Tibial nerve (tissue), 4 donors: ENCODE results near the gene DDX53. TPM values are rescaled to one million over a fixed set of nuclear protein-coding genes. Genes with fewer than 3 reads are reported as not detected.

Experiments
- DNase-seq, 2 donors: peaks; one replicate each; pipeline ENCODE4 v3.0.0-alpha.2; 2019; ENCODE audit warnings: low spot score in 2 of 2
- H3K27ac ChIP-seq, 4 donors: fragments of 200-600 bp; sonication (generic) in 3 of 4; one replicate each; pipeline ENCODE4 v1.5.1; 2017 to 2019; ENCODE audit warnings: mild to moderate bottlenecking in 1 of 4
- H3K27me3 ChIP-seq, 2 donors: fragments of 200-600 bp; sonication (generic) in 1 of 2; one replicate each; pipeline versions ENCODE4 v1.5.1 to v1.6.0; 2017 to 2019
- H3K36me3 ChIP-seq, 3 donors: fragments of 200-600 bp; sonication (generic); one replicate each; pipeline ENCODE4 v1.5.1; 2018 to 2019
- H3K4me1 ChIP-seq, 4 donors: fragments of 200-600 bp; sonication (generic) in 3 of 4; one replicate each; pipeline ENCODE4 v1.5.1; 2017 to 2019
- H3K4me3 ChIP-seq, 4 donors: fragments of 200-600 bp; sonication (generic) in 3 of 4; one replicate each; pipeline ENCODE4 v1.5.1; 2017 to 2019; ENCODE audit warnings: mild to moderate bottlenecking in 1 of 4, moderate library complexity in 1 of 4
- H3K9me3 ChIP-seq, 4 donors: fragments of 200-600 bp; sonication (generic) in 3 of 4; one replicate each; pipeline ENCODE4 v1.5.1; 2017 to 2019
- EP300 ChIP-seq, 2 donors: sonication (generic); formaldehyde crosslinking; IDR thresholded peaks; one replicate each; pipeline ENCODE4 v1.6.1; 2017; ENCODE audit warnings: antibody characterized with exemption in 2 of 2, mild to moderate bottlenecking in 1 of 2
- POLR2A ChIP-seq, 2 donors: fragments of 450-650 bp; IDR thresholded peaks; one replicate each; pipeline ENCODE4 v1.6.1; 2017; ENCODE audit warnings: antibody characterized with exemption in 2 of 2, mild to moderate bottlenecking in 2 of 2, moderate library complexity in 2 of 2
- WGBS, 2 donors: methylation state at CpG; one replicate each; pipeline ENCODE4 v1.1.5; 2018; 5-methylcytosine and 5-hydroxymethylcytosine counted together
- total RNA-seq, 4 donors: library from RNA; depleted of rRNA; stranded (reverse); fragments of >200 nt; gene quantifications; one replicate each; pipeline ENCODE4 v1.1.0, GENCODE V29; 2016
- TF ChIP-seq, protein P1 (sequence below), 5 experiments: fragments of 200-600 bp in 3 of 5; fragments of 450-650 bp in 2 of 5; sonication (generic) in 3 of 5; IDR thresholded peaks; one replicate each; pipeline ENCODE4 v1.5.1; 2016 to 2019; ENCODE audit warnings: antibody characterized with exemption in 5 of 5, mild to moderate bottlenecking in 3 of 5, moderate library complexity in 2 of 5

The DDX53 gene
- total RNA-seq, 4 donors from 2014 or later = not detected

DNA sequence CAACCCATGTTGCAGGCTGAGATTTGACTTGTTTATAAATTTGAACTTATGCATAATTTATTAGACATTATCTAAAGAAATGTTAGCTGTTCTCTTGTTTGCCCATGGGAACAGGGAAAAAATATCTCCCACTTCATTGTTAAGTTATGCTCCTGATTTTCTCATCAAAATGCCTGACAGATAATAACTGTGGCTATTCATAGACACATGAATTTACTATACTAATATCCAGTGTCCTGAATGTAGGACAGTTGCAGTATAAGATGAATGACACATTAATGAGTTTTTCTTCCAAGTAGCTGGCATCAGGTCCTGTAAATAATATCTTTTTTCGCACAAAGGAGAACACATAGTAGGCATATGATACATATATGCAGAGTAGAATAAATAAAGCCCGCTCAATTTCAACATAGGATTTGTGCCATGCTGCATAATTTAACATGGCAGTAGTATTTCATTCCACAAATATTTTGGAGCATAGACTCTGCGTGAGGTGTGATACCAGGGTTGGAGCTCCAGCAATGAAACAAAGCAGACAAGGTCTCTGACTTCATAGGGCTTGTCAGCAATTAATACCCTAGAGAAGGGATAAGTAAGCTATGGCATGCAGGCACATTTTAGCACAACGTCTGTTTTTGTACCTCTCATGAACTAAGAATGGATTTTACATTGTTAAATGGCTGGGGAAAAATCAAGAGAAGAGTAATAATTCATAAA is 40.4 kb upstream of the DDX53 start:
- Histone ChIP-seq H3K36me3 (no peaks in the 10 kb centered on the region), H3K27ac (no peak overlapping the region), H3K9me3 (no peaks in the 10 kb centered on the region), H3K27me3 (no peaks in the 10 kb centered on the region), H3K4me3 (no peak overlapping the region), H3K4me1 (no peaks in the 10 kb centered on the region)
- TF ChIP-seq, protein P1, sequence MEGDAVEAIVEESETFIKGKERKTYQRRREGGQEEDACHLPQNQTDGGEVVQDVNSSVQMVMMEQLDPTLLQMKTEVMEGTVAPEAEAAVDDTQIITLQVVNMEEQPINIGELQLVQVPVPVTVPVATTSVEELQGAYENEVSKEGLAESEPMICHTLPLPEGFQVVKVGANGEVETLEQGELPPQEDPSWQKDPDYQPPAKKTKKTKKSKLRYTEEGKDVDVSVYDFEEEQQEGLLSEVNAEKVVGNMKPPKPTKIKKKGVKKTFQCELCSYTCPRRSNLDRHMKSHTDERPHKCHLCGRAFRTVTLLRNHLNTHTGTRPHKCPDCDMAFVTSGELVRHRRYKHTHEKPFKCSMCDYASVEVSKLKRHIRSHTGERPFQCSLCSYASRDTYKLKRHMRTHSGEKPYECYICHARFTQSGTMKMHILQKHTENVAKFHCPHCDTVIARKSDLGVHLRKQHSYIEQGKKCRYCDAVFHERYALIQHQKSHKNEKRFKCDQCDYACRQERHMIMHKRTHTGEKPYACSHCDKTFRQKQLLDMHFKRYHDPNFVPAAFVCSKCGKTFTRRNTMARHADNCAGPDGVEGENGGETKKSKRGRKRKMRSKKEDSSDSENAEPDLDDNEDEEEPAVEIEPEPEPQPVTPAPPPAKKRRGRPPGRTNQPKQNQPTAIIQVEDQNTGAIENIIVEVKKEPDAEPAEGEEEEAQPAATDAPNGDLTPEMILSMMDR (IDR thresholded peaks at IDR 0.05) = no peak
- TF ChIP-seq POLR2A (IDR thresholded peaks at IDR 0.05) = no peak
- 72 to 79% methylated on average over 4 of the region's 4 CpGs for WGBS, 2 donors
- DNase-seq = no peak

DNA sequence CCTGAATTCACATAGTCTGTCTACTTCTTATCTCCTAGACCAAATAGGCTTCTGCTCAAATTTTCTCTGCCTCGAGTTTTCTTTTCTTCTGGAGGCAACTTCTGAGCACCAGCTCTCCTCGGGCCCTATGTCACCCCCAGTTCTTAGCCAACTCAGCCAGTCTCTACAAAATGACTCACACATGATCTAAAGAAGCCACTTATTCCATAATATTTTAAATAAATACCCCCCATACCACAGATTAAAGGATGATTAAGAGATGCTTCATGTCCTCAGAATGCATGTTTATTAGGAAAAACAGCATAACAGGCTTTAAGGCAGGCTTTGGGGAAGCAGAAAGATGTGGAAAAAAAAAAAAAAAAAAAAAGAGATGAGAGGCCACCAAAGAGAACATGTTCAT is 36.6 kb upstream of the DDX53 start:
- H3K9me3 ChIP-seq = no peaks in the 10 kb centered on the region
- 73 to 88% methylated on average over 2 of the region's 2 CpGs for WGBS, 2 donors
- H3K36me3 ChIP-seq = no peaks in the 10 kb centered on the region
- no peaks in the 10 kb centered on the region for H3K27me3 ChIP-seq
- no peak overlapping the region for H3K4me3 ChIP-seq
- no peak overlapping the region for H3K27ac ChIP-seq
- TF ChIP-seq EP300 (IDR thresholded peaks at IDR 0.05) (no peak), POLR2A (IDR thresholded peaks at IDR 0.05) (no peak)
- TF ChIP-seq, protein P1 (IDR thresholded peaks at IDR 0.05) = no peak
- H3K4me1 ChIP-seq = no peaks in the 10 kb centered on the region
- DNase-seq = no peak

GRCh38 chrX:22968494-22968893 is 31.3 kb upstream of the DDX53 start:
- TF ChIP-seq EP300 (IDR thresholded peaks at IDR 0.05) (no peak), POLR2A (IDR thresholded peaks at IDR 0.05) (no peak)
- TF ChIP-seq, protein P1 (IDR thresholded peaks at IDR 0.05) = no peak
- H3K9me3 ChIP-seq = no peaks in the 10 kb centered on the region
- H3K4me3 ChIP-seq = no peak overlapping the region
- H3K4me1 ChIP-seq = no peaks in the 10 kb centered on the region
- no peak for DNase-seq
- no peaks in the 10 kb centered on the region for H3K27me3 ChIP-seq
- H3K36me3 ChIP-seq = no peaks in the 10 kb centered on the region
- H3K27ac ChIP-seq = no peak overlapping the region
- 51 to 80% methylated on average over 2 of the region's 2 CpGs for WGBS, 2 donors

DNA sequence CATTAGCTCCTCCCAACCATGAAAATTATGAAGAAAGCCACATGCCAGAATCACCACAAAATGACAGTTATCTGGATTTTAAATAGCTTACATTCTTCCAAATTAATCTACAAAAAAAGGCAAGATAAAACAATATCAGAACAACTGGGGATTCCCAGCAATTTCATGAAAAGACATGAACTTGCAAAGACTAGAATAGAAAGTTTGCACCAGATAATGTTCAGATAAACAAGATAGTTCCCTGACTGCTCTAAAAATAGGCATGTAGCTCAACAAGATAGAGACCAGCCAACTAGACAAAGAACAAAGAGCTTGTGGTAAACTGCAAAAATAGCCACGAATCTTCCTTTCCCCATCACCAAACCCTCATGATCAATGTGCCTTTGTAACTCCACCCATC is 30.3 kb upstream of the DDX53 start:
- no peak overlapping the region for H3K27ac ChIP-seq
- TF ChIP-seq EP300 (IDR thresholded peaks at IDR 0.05) = no peak
- no peak for TF ChIP-seq POLR2A (IDR thresholded peaks at IDR 0.05)
- TF ChIP-seq, protein P1 (IDR thresholded peaks at IDR 0.05) = no peak
- no peaks in the 10 kb centered on the region for H3K9me3 ChIP-seq
- DNase-seq = no peak
- no peak overlapping the region for H3K4me3 ChIP-seq
- H3K36me3 ChIP-seq = no peaks in the 10 kb centered on the region
- H3K4me1 ChIP-seq = no peaks in the 10 kb centered on the region
- no peaks in the 10 kb centered on the region for H3K27me3 ChIP-seq
- 36 to 38% methylated on average over 1 of the region's 1 CpG for WGBS, 2 donors

DNA sequence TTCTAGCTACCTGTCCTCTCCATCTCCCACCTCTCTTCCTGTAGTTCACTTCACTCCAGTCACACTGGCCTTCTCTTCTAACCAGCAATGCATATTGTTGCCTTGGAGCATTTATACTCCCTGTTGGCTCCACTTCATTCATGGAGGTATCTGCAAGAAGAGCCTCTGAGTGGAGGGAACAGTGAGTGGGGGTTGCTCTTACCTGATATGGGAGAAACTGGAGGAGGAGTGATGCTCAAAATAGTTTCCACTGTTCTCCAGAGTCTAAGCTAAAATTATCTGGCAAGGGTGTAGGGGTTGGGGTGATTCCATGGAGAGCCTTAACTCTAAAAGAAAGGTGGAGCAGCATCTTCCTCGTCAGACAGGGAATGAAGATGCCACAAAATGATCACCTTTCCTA is 28.9 kb upstream of the DDX53 start:
- Histone ChIP-seq H3K27me3 (no peaks in the 10 kb centered on the region), H3K4me3 (no peak overlapping the region), H3K27ac (no peak overlapping the region), H3K4me1 (no peaks in the 10 kb centered on the region), H3K9me3 (no peaks in the 10 kb centered on the region), H3K36me3 (no peaks in the 10 kb centered on the region)
- no peak for DNase-seq
- 68 to 100% methylated on average over 1 of the region's 1 CpG for WGBS, 2 donors
- TF ChIP-seq POLR2A (IDR thresholded peaks at IDR 0.05) (no peak), EP300 (IDR thresholded peaks at IDR 0.05) (no peak)
- TF ChIP-seq, protein P1 (IDR thresholded peaks at IDR 0.05) = no peak
